Kidney (tissue), 14 donors: ENCODE results near the gene PHC1. TPM values are rescaled to one million over a fixed set of nuclear protein-coding genes. Genes with fewer than 3 reads are reported as not detected.

Experiments used
- DNase-seq, 5 donors: peaks; one replicate each; pipeline ENCODE4 v3.0.0-alpha.2; 2013 to 2020
- FAIRE-seq: peaks from 2 replicates; lab custom pipeline; 2012; peaks lifted over from hg19 to GRCh38; lab: Jason Lieb, UNC
- H3K27ac ChIP-seq, 2 donors: one replicate each; pipeline ENCODE4 v1.7.0; 2013; ENCODE audit warnings: low read depth in 2 of 2, low read length in 2 of 2, inconsistent platforms in 1 of 2
- H3K27me3 ChIP-seq: one replicate; pipeline ENCODE4 v1.7.1; 2013; ENCODE audit warnings: low read length, inconsistent platforms; ENCODE audit not compliant: control insufficient read depth, insufficient read depth
- H3K36me3 ChIP-seq, 3 donors: one replicate each; pipeline versions ENCODE4 v1.7.0 to v1.7.1; 2013; ENCODE audit warnings: low read length in 3 of 3, control low read depth in 1 of 3, inconsistent platforms in 1 of 3; ENCODE audit not compliant: insufficient read depth in 3 of 3, control insufficient read depth in 2 of 3
- H3K4me1 ChIP-seq, 3 donors: one replicate each; pipeline versions ENCODE4 v1.7.0 to v1.7.1; 2013; ENCODE audit warnings: low read length in 3 of 3, inconsistent platforms in 1 of 3, low read depth in 1 of 3; ENCODE audit not compliant: control insufficient read depth in 2 of 3, insufficient read depth in 2 of 3
- H3K4me3 ChIP-seq, 3 donors: one replicate each; pipeline versions ENCODE4 v1.7.0 to v1.8.1; 2013; ENCODE audit warnings: low read length in 3 of 3, control low read depth in 1 of 3, inconsistent platforms in 1 of 3
- H3K9ac ChIP-seq, 3 donors: one replicate each; pipeline versions ENCODE4 v1.7.0 to v1.7.1; 2013; ENCODE audit warnings: low read length in 3 of 3, control low read depth in 1 of 3, inconsistent platforms in 1 of 3
- H3K9me3 ChIP-seq, 3 donors: one replicate each; pipeline versions ENCODE4 v1.7.0 to v1.7.1; 2013; ENCODE audit warnings: low read length in 3 of 3, control low read depth in 1 of 3, inconsistent platforms in 1 of 3; ENCODE audit not compliant: control insufficient read depth in 2 of 3, insufficient read depth in 1 of 3
- intact Hi-C: fragments of 100-400 bp; cut with DNase I; formaldehyde crosslinking; loops from one replicate; pipeline ENCODE4 v1.11.1; 2022
- polyA plus RNA-seq: library from polyadenylated mRNA; stranded (reverse); fragments of 350-450 nt; fragmentation: Illumina TruSeq; extraction: RNeasy Lipid Tissue Mini Kit (QIAGEN cat#74804); gene quantifications from one replicate; pipeline ENCODE4 v1.2.3, GENCODE V29; 2014; ENCODE audit warnings: low read depth, low replicate concordance; ENCODE audit not compliant: insufficient read depth
- total RNA-seq: library from RNA; stranded (reverse); fragmentation: NEBNext Ultra II Directional; extraction: Animal tissue kit (Norgen Biotek cat#: 25700); gene quantifications from one replicate; pipeline ENCODE4 v1.2.1, GENCODE V29; 2021
- TF ChIP-seq, protein P1 (sequence below): IDR thresholded peaks from 3 replicates; pipeline ENCODE4 v1.5.1; 2012; ENCODE audit warnings: mild to moderate bottlenecking, moderate library complexity, borderline replicate concordance; ENCODE audit not compliant: insufficient read depth; ENCODE audit errors: extremely low read depth
- donor health status: control.
- donor health status: control.
- donor health status: control.
- donor health status: control.
- donor health status: control.
- donor health status: DM: yes; HTN: yes; CAD: no.
- donor health status: Normal renal cell carcinoma (clear cell type).

Gene PHC1
- total and polyA plus RNA-seq, 2 donors from 2014 or later, result 12.5 to 41.0 TPM

- intact Hi-C loops, result no loop called here
- no peak for FAIRE-seq
Measured at GRCh38 chr12:8891976-8892375, 22.3 kb upstream of the PHC1 start.

GRCh38 chr12:8894378-8894777, 19.9 kb upstream of the PHC1 start:
- DNase-seq (no peak), FAIRE-seq (no peak)
- Histone ChIP-seq H3K27me3 (no peaks in the 10 kb centered on the region), H3K9me3 (no peaks in the 10 kb centered on the region), H3K4me1 (no peaks in the 10 kb centered on the region), H3K27ac (no peak overlapping the region), H3K4me3 (no peak overlapping the region), H3K9ac (no peak overlapping the region), H3K36me3 (no peaks in the 10 kb centered on the region)
- TF ChIP-seq, protein P1, sequence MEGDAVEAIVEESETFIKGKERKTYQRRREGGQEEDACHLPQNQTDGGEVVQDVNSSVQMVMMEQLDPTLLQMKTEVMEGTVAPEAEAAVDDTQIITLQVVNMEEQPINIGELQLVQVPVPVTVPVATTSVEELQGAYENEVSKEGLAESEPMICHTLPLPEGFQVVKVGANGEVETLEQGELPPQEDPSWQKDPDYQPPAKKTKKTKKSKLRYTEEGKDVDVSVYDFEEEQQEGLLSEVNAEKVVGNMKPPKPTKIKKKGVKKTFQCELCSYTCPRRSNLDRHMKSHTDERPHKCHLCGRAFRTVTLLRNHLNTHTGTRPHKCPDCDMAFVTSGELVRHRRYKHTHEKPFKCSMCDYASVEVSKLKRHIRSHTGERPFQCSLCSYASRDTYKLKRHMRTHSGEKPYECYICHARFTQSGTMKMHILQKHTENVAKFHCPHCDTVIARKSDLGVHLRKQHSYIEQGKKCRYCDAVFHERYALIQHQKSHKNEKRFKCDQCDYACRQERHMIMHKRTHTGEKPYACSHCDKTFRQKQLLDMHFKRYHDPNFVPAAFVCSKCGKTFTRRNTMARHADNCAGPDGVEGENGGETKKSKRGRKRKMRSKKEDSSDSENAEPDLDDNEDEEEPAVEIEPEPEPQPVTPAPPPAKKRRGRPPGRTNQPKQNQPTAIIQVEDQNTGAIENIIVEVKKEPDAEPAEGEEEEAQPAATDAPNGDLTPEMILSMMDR, result no peak
- intact Hi-C loops, result no loop called here

More at GRCh38 chr12:8891976-8892375, 22.3 kb upstream of the PHC1 start:
- TF ChIP-seq, protein P1, result no peak
- H3K9ac ChIP-seq, result no peak overlapping the region
- no peak overlapping the region for H3K4me3 ChIP-seq
- no peaks in the 10 kb centered on the region for H3K27me3 ChIP-seq
- DNase-seq, result no peak
- H3K27ac ChIP-seq, result no peak overlapping the region
- H3K36me3 ChIP-seq, result no peaks in the 10 kb centered on the region
- no peaks in the 10 kb centered on the region for H3K9me3 ChIP-seq
- H3K4me1 ChIP-seq, result no peaks in the 10 kb centered on the region

- FAIRE-seq (no peak), DNase-seq (no peak)
- Histone ChIP-seq H3K27me3 (no peaks in the 10 kb centered on the region), H3K4me1 (no peaks in the 10 kb centered on the region), H3K9ac (no peak overlapping the region), H3K36me3 (no peaks in the 10 kb centered on the region), H3K9me3 (no peaks in the 10 kb centered on the region), H3K4me3 (no peak overlapping the region), H3K27ac (no peak overlapping the region)
- TF ChIP-seq, protein P1, result no peak
- intact Hi-C loops, result no loop called here
Measured at GRCh38 chr12:8894986-8895385, 19.3 kb upstream of the PHC1 start.

DNA sequence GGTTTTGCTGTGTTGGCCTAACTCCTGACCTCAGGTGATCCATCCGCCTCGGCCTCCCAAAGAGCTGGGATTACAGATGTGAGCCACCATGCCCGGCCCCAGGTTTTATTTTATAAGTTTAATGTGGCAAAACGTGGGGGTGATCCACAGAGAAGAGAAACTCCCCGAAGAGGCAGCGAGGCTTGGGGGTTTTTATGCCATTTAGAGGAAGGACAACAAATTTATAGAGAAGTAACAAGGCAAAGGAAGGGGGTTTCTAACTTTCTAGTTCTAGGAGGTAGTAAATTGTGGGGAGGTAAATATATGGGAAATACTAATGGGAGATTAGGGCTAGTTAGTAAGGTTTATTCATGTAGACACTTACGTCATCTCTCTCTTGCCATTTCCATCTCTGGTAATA, 17.2 kb upstream of the PHC1 start:
- H3K4me3 ChIP-seq, result no peak overlapping the region
- FAIRE-seq, result no peak
- H3K9ac ChIP-seq, result no peak overlapping the region
- TF ChIP-seq, protein P1, result no peak
- no peak overlapping the region for H3K27ac ChIP-seq
- intact Hi-C loops, result no loop called here
- no peaks in the 10 kb centered on the region for H3K27me3 ChIP-seq
- no peaks in the 10 kb centered on the region for H3K4me1 ChIP-seq
- no peaks in the 10 kb centered on the region for H3K36me3 ChIP-seq
- DNase-seq, result no peak
- H3K9me3 ChIP-seq, result no peaks in the 10 kb centered on the region
